Glomerular visceral epithelial cell (primary cell): ENCODE measurements around the gene RNF13.
A peak's percentile ranks its signal among the peaks of the same experiment; 100 is the strongest.

ENCODE experiments used
- DNase-seq: peaks from one replicate; pipeline ENCODE4 v3.0.0-alpha.2; 2016; ENCODE audit errors: extremely low spot score

Gene RNF13

GRCh38 chr3:149812606-149813366 is at the start of gene RNF13:
RNF13 (plus strand) TSS chr3:149813215; CDS start chr3:149846027, 32,812 bp downstream.
- peak; percentile 91 for DNase-seq

GRCh38 chr3:149763565-149764195 is 49.3 kb upstream of the RNF13 start:
- DNase-seq = no peak

- DNase-seq = no peak
These were observed 48.7 kb upstream of the RNF13 start for GRCh38 chr3:149764302-149764701.

GRCh38 chr3:149765762-149766334 is 47.2 kb upstream of the RNF13 start:
- peak; percentile 38 for DNase-seq

GRCh38 chr3:149767720-149768119 is 45.3 kb upstream of the RNF13 start:
- no peak for DNase-seq

- DNase-seq = no peak
These were observed 44.3 kb upstream of the RNF13 start for GRCh38 chr3:149768704-149769103.

- DNase-seq = no peak
These were observed 42.8 kb upstream of the RNF13 start for GRCh38 chr3:149770246-149770645.

- peak; percentile 47 for DNase-seq
These were observed 41.3 kb upstream of the RNF13 start for GRCh38 chr3:149771652-149772271.

- no peak for DNase-seq
These were observed 40.2 kb upstream of the RNF13 start for GRCh38 chr3:149772861-149773260.

- no peak for DNase-seq
These were observed 36.8 kb upstream of the RNF13 start for GRCh38 chr3:149776170-149776569.

GRCh38 chr3:149777414-149778214 is 35.4 kb upstream of the RNF13 start:
- no peak for DNase-seq

GRCh38 chr3:149781211-149781610 is 31.8 kb upstream of the RNF13 start:
- no peak for DNase-seq

- no peak for DNase-seq
These were observed 31.3 kb upstream of the RNF13 start for GRCh38 chr3:149781741-149782140.

GRCh38 chr3:149783576-149783975 is 29.4 kb upstream of the RNF13 start:
- peak; percentile 68 for DNase-seq

- peak; percentile 65 for DNase-seq
These were observed 28.8 kb upstream of the RNF13 start for GRCh38 chr3:149784064-149784704.

GRCh38 chr3:149790268-149790667 is 22.7 kb upstream of the RNF13 start:
- peak; percentile 63 for DNase-seq

- no peak for DNase-seq
These were observed 22.3 kb upstream of the RNF13 start for GRCh38 chr3:149790698-149791097.

GRCh38 chr3:149792452-149793270 is 20.4 kb upstream of the RNF13 start, which contains the start of gene ANKUB1:
ANKUB1 (minus strand) TSS chr3:149792554; CDS start chr3:149792366, 188 bp downstream.
- DNase-seq = no peak

GRCh38 chr3:149796026-149796425 is 17.0 kb upstream of the RNF13 start:
- no peak for DNase-seq

GRCh38 chr3:149800693-149801092 is 12.3 kb upstream of the RNF13 start:
- DNase-seq = no peak
